Upper lobe of left lung (tissue), 4 donors: ENCODE data around the gene ST8SIA2.

Experiments
- CTCF ChIP-seq, 6 experiments: fragments of 450-650 bp in 4 of 6; fragments of 200-600 bp in 2 of 6; sonication (generic) in 2 of 6; IDR thresholded peaks; one replicate each; pipeline ENCODE4 v1.5.1; 2016 to 2019; ENCODE audit warnings: antibody characterized with exemption in 6 of 6
- POLR2A ChIP-seq, 4 donors: fragments of 450-650 bp; IDR thresholded peaks; one replicate each; pipeline ENCODE4 v1.5.1; 2016 to 2017; ENCODE audit warnings: antibody characterized with exemption in 4 of 4, mild to moderate bottlenecking in 2 of 4

GRCh38 chr15:92405942-92406341 lies 12.3 kb downstream of the ST8SIA2 start:
- TF ChIP-seq POLR2A (IDR thresholded peaks at IDR 0.05) (no peak), CTCF (IDR thresholded peaks at IDR 0.05) (no peak)
